HFFc6 (cell line): Measurements from ENCODE around the gene NUDT14. TPM values are rescaled to one million over a fixed set of nuclear protein-coding genes. Genes with fewer than 3 reads are reported as not detected.

Experiments
- DNase-seq: peaks from one replicate; pipeline ENCODE4 v3.0.0-alpha.2; 2018
- H3K27ac Mint-ChIP-seq: 2 replicates; pipeline ENCODE4 v1.8.0; 2020; ENCODE audit warnings: mild to moderate bottlenecking, mixed read lengths
- H3K27me3 Mint-ChIP-seq: 2 replicates; pipeline ENCODE4 v1.8.0; 2021; ENCODE audit warnings: mild to moderate bottlenecking, moderate library complexity, mixed read lengths; ENCODE audit not compliant: insufficient read depth
- H3K36me3 Mint-ChIP-seq: 2 replicates; pipeline ENCODE4 v1.8.0; 2021; ENCODE audit warnings: low read depth, mixed read lengths
- H3K4me1 Mint-ChIP-seq: 2 replicates; pipeline ENCODE4 v1.8.0; 2020; ENCODE audit warnings: low read depth, mixed read lengths
- H3K4me3 Mint-ChIP-seq: 2 replicates; pipeline ENCODE4 v1.8.0; 2020; ENCODE audit warnings: mild to moderate bottlenecking, moderate library complexity, mixed read lengths
- H3K9me3 Mint-ChIP-seq: 2 replicates; pipeline ENCODE4 v1.8.0; 2020; ENCODE audit warnings: mild to moderate bottlenecking, mixed read lengths
- total RNA-seq, 6 experiments: library from RNA; stranded (reverse); fragmentation: NEBNext Ultra II Directional; extraction: Animal tissue kit (Norgen Biotek cat#: 25700); gene quantifications; 2 replicates in 1 of 6; 3 replicates in 5 of 6; pipeline ENCODE4 v1.2.3, GENCODE V29; 2021
- TF ChIP-seq, protein P1 (sequence below): fragments of 200-600 bp; sonication (generic); IDR thresholded peaks from 2 replicates; pipeline ENCODE4 v1.5.0; 2021; ENCODE audit warnings: antibody characterized with exemption, mild to moderate bottlenecking

NUDT14 gene
- total RNA-seq, 6 experiments from 2014 or later: 9.8 to 13.3 (median 11.0) TPM

- no peak overlapping the region for H3K27ac Mint-ChIP-seq
- peaks cover 13% of the 10 kb centered on the region for H3K36me3 Mint-ChIP-seq
- H3K27me3 Mint-ChIP-seq: 0 out of 2 replicates have a peak, but pooled peaks cover 2% of the 10 kb centered on the region
- DNase-seq: no peak
- H3K4me1 Mint-ChIP-seq: no peaks in the 10 kb centered on the region
- TF ChIP-seq, protein P1, sequence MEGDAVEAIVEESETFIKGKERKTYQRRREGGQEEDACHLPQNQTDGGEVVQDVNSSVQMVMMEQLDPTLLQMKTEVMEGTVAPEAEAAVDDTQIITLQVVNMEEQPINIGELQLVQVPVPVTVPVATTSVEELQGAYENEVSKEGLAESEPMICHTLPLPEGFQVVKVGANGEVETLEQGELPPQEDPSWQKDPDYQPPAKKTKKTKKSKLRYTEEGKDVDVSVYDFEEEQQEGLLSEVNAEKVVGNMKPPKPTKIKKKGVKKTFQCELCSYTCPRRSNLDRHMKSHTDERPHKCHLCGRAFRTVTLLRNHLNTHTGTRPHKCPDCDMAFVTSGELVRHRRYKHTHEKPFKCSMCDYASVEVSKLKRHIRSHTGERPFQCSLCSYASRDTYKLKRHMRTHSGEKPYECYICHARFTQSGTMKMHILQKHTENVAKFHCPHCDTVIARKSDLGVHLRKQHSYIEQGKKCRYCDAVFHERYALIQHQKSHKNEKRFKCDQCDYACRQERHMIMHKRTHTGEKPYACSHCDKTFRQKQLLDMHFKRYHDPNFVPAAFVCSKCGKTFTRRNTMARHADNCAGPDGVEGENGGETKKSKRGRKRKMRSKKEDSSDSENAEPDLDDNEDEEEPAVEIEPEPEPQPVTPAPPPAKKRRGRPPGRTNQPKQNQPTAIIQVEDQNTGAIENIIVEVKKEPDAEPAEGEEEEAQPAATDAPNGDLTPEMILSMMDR: no peak
- H3K9me3 Mint-ChIP-seq: no peaks in the 10 kb centered on the region
- H3K4me3 Mint-ChIP-seq: no peak overlapping the region
Measured at GRCh38 chr14:105224845-105225570, 43.9 kb upstream of the NUDT14 start.

DNA sequence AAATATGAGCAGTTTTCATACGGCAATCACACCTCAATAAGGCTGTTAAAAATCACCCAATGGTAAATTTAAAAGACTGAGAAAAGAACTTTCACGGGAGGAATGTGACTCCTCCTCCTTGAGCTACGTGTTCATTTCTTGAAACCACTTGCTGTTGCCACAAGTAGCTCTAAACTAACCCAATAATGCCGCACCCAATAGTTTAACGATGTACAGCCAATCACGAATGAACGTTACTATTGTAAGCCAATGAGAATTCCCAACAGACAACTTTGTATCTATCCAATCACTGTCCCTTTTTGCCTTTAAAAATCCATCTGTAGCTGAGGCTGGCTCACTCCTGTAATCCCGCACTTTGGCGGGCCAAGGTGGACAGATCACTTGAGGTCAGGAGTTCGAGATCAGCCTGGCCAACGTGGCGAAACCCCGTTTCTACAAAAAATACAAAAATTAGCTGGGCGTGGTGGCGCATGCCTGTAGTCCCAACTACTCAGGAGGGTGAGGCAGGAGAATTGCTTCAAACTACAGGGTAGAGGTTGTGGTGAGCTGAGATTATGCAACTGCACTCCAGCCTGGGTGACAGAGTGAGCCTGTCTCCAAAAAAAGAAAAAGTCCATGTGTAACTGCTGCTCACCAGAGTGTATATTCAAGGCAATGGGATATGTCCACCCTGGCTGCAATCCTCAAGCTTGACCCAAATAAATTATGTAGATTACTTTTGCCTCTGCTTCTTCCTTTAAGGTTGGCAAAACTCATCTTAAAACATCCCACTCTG is 42.8 kb upstream of the NUDT14 start:
- no peak for DNase-seq
- Mint-ChIP-seq H3K27me3 (0 out of 2 replicates have a peak, but pooled peaks cover 3% of the 10 kb centered on the region), H3K4me1 (no peaks in the 10 kb centered on the region), H3K4me3 (no peak overlapping the region), H3K9me3 (no peaks in the 10 kb centered on the region), H3K36me3 (peaks cover 19% of the 10 kb centered on the region), H3K27ac (no peak overlapping the region)
- TF ChIP-seq, protein P1: no peak

GRCh38 chr14:105223260-105223659 is 42.1 kb upstream of the NUDT14 start:
- H3K9me3 Mint-ChIP-seq: no peaks in the 10 kb centered on the region
- H3K27me3 Mint-ChIP-seq: 0 out of 2 replicates have a peak, but pooled peaks cover 4% of the 10 kb centered on the region
- H3K4me1 Mint-ChIP-seq: no peaks in the 10 kb centered on the region
- H3K36me3 Mint-ChIP-seq: peaks cover 20% of the 10 kb centered on the region
- H3K4me3 Mint-ChIP-seq: no peak overlapping the region
- no peak overlapping the region for H3K27ac Mint-ChIP-seq
- TF ChIP-seq, protein P1: no peak
- no peak for DNase-seq

DNA sequence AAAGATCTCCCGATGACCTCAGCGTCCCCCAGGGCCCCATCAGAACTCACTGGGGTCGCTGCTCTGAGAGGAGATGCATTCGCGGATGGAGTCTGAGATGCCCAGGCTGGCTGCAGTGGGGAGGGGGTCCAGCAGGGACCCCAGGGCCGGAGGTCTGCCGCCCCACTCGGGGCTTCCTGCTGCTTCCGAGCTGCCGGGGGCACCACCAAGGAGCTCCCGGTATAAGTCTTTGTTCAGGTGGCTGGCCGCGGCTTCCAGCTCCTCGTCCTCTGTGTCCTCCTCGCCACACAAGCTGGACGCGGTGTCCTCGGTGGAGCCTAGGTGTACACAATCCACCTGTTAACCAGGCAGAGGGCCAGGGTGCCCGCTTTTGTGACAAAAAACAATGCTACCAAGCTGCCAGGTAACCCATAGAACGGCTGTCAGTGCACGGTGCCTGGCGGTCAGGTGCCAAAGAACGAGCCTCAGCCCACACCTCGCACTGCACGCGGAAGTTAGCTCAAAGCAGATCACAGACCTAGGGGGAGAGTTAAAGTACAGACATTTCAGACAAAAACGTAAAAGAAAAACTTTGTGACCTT is 40.6 kb upstream of the NUDT14 start:
- DNase-seq: no peak
- 0 out of 2 replicates have a peak, but pooled peaks cover 4% of the 10 kb centered on the region for H3K27me3 Mint-ChIP-seq
- H3K4me3 Mint-ChIP-seq: no peak overlapping the region
- TF ChIP-seq, protein P1: no peak
- H3K27ac Mint-ChIP-seq: no peak overlapping the region
- H3K9me3 Mint-ChIP-seq: no peaks in the 10 kb centered on the region
- no peaks in the 10 kb centered on the region for H3K4me1 Mint-ChIP-seq
- peaks cover 20% of the 10 kb centered on the region for H3K36me3 Mint-ChIP-seq

DNA sequence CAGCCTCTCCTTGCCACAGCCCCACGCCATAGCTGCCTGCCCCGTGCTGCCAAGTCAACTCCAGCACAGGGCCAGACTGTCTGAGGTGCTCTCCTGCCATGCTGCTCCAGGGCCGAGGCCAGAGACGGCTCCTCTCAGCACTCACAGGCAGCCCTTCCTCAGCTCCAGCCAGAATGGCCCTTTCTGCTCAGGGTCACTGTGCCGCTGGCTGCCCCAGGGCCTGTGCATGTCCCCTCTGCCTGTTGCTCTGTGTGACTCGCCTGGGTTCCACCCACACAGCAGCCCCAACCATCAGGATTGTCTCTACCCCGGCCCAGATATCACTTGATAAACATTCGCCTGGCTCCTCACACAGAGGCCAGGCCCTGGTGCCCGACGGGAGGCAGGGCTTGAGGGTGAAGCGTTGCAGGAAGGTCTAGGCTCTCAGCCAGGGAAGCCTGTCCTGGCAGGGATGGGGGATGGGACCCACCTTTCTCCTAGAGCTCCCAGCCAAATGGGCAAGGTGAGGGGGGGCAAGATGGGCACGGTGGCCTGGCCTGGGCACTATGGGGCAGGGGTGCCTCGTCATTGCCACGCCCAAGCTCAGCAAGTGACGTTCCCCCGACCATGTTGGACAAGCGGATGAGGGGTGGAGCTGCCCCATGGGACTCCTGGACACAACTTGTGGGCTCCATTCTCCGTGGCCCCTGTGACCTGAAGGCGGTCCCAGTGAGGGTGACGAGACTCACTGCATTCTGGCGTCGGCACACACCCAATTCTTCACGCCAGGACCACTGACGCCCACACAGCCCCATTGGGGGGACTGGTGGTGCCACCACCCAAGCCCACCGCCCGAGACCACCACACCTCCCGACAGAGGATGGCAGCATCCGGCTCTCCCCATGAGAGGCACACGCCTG is 39.8 kb upstream of the NUDT14 start:
- Mint-ChIP-seq H3K4me3 (no peak overlapping the region), H3K4me1 (no peaks in the 10 kb centered on the region), H3K27ac (no peak overlapping the region), H3K27me3 (0 out of 2 replicates have a peak, but pooled peaks cover 2% of the 10 kb centered on the region), H3K9me3 (no peaks in the 10 kb centered on the region), H3K36me3 (peaks cover 22% of the 10 kb centered on the region)
- no peak for DNase-seq
- TF ChIP-seq, protein P1: no peak
